ENCODE results near the gene PSEN2.
A peak's percentile ranks its signal among the peaks of the same experiment; 100 is the strongest.

PSEN2 gene

GRCh38 chr1:226886122-226886901, 15.9 kb downstream of the PSEN2 start:
- no peak for DNase-seq (ENCODE audit: low spot score)

GRCh38 chr1:226887006-226887405, 16.6 kb downstream of the PSEN2 start:
- DNase-seq (ENCODE audit: low spot score), result no peak

GRCh38 chr1:226888021-226888420, 17.6 kb downstream of the PSEN2 start:
- DNase-seq (ENCODE audit: low spot score), result no peak

- DNase-seq (ENCODE audit: low spot score), result no peak
Measured at GRCh38 chr1:226888816-226889215, 18.4 kb downstream of the PSEN2 start.

- DNase-seq (ENCODE audit: low spot score), result no peak
Measured at GRCh38 chr1:226889616-226890330, 19.4 kb downstream of the PSEN2 start.

- no peak for DNase-seq (ENCODE audit: low spot score)
Measured at GRCh38 chr1:226890331-226891108, 20.1 kb downstream of the PSEN2 start.

- DNase-seq (ENCODE audit: low spot score), result no peak
Measured at GRCh38 chr1:226891346-226891745, 20.9 kb downstream of the PSEN2 start.

- DNase-seq (ENCODE audit: low spot score), result peak; percentile 21
Measured at GRCh38 chr1:226891846-226892523, 21.6 kb downstream of the PSEN2 start.

GRCh38 chr1:226892524-226892875, 22.1 kb downstream of the PSEN2 start:
- DNase-seq (ENCODE audit: low spot score), result no peak

GRCh38 chr1:226893936-226894335, 23.5 kb downstream of the PSEN2 start:
- no peak for DNase-seq (ENCODE audit: low spot score)

GRCh38 chr1:226894826-226895225, 24.4 kb downstream of the PSEN2 start:
- no peak for DNase-seq (ENCODE audit: low spot score)

- DNase-seq (ENCODE audit: low spot score), result no peak
Measured at GRCh38 chr1:226895644-226896043, 25.2 kb downstream of the PSEN2 start.

GRCh38 chr1:226898246-226898645, 27.8 kb downstream of the PSEN2 start:
- no peak for DNase-seq (ENCODE audit: low spot score)

- no peak for DNase-seq (ENCODE audit: low spot score)
Measured at GRCh38 chr1:226901421-226901820, 31.0 kb downstream of the PSEN2 start.

GRCh38 chr1:226902601-226903000, 32.2 kb downstream of the PSEN2 start:
- DNase-seq (ENCODE audit: low spot score), result no peak

- DNase-seq (ENCODE audit: low spot score), result peak; percentile 58
Measured at GRCh38 chr1:226903819-226904716, 33.7 kb downstream of the PSEN2 start.

- DNase-seq (ENCODE audit: low spot score), result no peak
Measured at GRCh38 chr1:226904772-226905171, 34.4 kb downstream of the PSEN2 start.

GRCh38 chr1:226908419-226908818, 38.0 kb downstream of the PSEN2 start:
- no peak for DNase-seq (ENCODE audit: low spot score)

GRCh38 chr1:226908913-226909312, 38.5 kb downstream of the PSEN2 start:
- no peak for DNase-seq (ENCODE audit: low spot score)

GRCh38 chr1:226912587-226913176, 42.3 kb downstream of the PSEN2 start:
- DNase-seq (ENCODE audit: low spot score), result peak; percentile 73

GRCh38 chr1:226915672-226915995, 45.2 kb downstream of the PSEN2 start:
- DNase-seq (ENCODE audit: low spot score), result no peak

Measured in Ammon's horn (tissue), 1 donor.